Measurements from ENCODE around the gene ANKRD65.

The ANKRD65 gene

DNA sequence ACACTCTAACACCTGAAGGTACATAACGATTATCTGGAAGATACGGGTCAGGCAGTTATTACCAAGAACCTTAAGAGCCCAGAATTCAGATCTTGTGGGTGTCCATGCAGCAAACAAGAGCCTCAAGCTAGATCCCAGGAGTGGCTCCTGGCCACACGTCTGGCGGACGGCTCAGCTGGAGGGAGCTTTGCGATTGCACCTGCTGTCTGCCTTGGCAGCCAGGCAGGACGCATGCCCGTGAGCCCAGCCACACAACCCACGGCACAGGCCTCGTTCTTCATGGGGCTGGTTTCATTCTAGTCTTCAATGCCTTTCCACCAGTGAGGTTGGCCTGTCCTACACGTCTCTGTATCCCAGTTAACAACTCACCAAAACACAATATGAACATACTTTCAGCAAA lies 27.6 kb downstream of the ANKRD65 start:
- TF ChIP-seq, protein P1, sequence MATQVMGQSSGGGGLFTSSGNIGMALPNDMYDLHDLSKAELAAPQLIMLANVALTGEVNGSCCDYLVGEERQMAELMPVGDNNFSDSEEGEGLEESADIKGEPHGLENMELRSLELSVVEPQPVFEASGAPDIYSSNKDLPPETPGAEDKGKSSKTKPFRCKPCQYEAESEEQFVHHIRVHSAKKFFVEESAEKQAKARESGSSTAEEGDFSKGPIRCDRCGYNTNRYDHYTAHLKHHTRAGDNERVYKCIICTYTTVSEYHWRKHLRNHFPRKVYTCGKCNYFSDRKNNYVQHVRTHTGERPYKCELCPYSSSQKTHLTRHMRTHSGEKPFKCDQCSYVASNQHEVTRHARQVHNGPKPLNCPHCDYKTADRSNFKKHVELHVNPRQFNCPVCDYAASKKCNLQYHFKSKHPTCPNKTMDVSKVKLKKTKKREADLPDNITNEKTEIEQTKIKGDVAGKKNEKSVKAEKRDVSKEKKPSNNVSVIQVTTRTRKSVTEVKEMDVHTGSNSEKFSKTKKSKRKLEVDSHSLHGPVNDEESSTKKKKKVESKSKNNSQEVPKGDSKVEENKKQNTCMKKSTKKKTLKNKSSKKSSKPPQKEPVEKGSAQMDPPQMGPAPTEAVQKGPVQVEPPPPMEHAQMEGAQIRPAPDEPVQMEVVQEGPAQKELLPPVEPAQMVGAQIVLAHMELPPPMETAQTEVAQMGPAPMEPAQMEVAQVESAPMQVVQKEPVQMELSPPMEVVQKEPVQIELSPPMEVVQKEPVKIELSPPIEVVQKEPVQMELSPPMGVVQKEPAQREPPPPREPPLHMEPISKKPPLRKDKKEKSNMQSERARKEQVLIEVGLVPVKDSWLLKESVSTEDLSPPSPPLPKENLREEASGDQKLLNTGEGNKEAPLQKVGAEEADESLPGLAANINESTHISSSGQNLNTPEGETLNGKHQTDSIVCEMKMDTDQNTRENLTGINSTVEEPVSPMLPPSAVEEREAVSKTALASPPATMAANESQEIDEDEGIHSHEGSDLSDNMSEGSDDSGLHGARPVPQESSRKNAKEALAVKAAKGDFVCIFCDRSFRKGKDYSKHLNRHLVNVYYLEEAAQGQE (IDR thresholded peaks at IDR 0.05; ENCODE audit: insufficient read depth in 1 of 2, low read depth in 2 of 2, low read length in 2 of 2): no peak
- no peak for TF ChIP-seq POLR2AphosphoS5 (IDR thresholded peaks at IDR 0.05; ENCODE audit: low read depth, low read length)

DNA sequence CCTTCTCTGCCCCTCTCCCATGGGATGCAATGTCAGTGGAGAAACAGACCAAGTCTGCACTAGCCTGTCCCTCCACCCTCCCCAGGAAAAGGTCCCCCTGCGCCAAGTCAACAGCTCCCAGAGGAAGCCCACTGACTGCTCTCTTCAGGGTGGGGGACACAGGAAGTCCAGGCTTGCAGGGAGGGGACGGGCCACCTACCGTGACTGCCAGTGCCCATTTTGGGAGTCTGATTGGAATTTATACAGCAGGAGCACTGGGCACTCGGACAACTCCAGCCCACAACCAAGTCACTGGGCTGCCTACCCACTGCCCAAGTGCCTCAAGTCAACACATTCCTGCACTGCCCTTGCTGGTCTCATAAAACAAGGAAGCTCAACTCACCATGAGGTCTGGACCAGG lies 28.1 kb downstream of the ANKRD65 start:
- no peak for TF ChIP-seq FOXP2 (optimal IDR thresholded peaks at IDR 0.05; ENCODE audit: borderline replicate concordance, extremely low read depth, extremely low read length, insufficient read depth)

DNA sequence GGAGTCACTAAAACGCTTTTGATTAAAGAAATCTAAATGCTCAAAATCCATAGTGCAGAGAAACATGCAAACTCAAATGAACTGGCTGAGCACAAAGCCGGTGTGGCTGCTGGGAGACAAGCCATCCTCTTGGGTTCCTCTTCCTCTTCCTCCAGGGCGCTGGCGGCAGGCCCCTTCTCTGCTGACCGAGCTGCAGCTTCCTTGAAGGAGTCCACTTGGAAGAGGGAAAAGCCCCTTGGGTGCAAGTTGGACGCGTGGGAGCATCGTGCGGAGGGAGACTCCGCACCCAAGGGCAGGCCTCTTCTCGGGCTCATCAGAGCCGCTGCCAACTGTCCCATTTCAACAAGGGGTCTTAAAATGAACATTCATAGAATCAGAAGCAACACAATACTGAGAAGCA lies 29.9 kb downstream of the ANKRD65 start:
- TF ChIP-seq POLR2AphosphoS5 (IDR thresholded peaks at IDR 0.05; ENCODE audit: low read depth, low read length) (no peak), FOXP2 (optimal IDR thresholded peaks at IDR 0.05; ENCODE audit: borderline replicate concordance, extremely low read depth, extremely low read length, insufficient read depth) (no peak), TAF1 (IDR thresholded peaks at IDR 0.05; ENCODE audit: borderline replicate concordance, insufficient read depth, low read length) (no peak), SIN3A (IDR thresholded peaks at IDR 0.05; ENCODE audit: borderline replicate concordance, insufficient read depth, low read length) (no peak)
- TF ChIP-seq, protein P1 (IDR thresholded peaks at IDR 0.05; ENCODE audit: insufficient read depth in 1 of 2, low read depth in 2 of 2, low read length in 2 of 2): no peak

DNA sequence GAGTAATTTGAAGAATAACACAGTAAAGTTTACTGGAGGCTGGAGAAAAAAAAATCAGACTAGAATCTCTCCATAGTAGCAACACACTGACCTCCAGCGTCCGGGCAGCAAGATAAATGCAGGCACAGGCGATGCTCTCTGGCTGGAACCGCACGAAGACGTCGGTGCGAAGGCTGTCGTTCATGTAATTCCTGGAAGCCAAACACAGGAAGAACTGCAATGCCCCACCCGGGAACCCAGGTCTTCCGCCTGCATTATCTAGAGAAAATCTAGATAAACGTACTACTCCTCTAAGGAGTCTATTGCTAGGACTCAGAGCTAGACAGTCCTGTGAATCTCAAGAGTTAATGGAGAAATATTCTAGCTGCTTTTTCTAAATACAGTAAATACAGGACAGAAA lies 30.4 kb downstream of the ANKRD65 start:
- TF ChIP-seq FOXP2 (optimal IDR thresholded peaks at IDR 0.05; ENCODE audit: borderline replicate concordance, extremely low read depth, extremely low read length, insufficient read depth) (no peak), SIN3A (IDR thresholded peaks at IDR 0.05; ENCODE audit: borderline replicate concordance, insufficient read depth, low read length) (no peak), TAF1 (IDR thresholded peaks at IDR 0.05; ENCODE audit: borderline replicate concordance, insufficient read depth, low read length) (no peak), POLR2AphosphoS5 (IDR thresholded peaks at IDR 0.05; ENCODE audit: low read depth, low read length) (no peak)
- TF ChIP-seq, protein P1 (IDR thresholded peaks at IDR 0.05; ENCODE audit: insufficient read depth in 1 of 2, low read depth in 2 of 2, low read length in 2 of 2): no peak

DNA sequence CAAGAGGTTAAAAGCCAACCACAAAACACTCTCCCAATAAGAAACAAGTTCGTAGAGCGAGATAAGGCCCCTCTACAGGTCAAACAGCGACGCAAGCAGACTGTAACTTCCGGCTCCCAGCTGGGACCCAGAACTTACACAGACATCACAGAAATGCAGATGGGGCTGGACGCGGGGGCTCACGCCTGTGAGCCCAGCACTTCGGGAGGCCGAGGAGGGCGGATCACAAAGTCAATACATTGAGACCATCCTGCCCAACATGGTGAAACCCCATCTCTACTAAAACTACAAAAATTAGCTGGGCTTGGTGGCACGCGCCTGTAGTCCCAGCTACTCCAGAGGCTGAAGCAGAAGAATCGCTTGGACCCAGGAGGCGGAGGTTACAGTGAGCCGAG lies 33.0 kb downstream of the ANKRD65 start:
- no peak for TF ChIP-seq FOXP2 (optimal IDR thresholded peaks at IDR 0.05; ENCODE audit: borderline replicate concordance, extremely low read depth, extremely low read length, insufficient read depth)
- no peak for TF ChIP-seq TAF1 (IDR thresholded peaks at IDR 0.05; ENCODE audit: borderline replicate concordance, insufficient read depth, low read length)
- no peak for TF ChIP-seq SIN3A (IDR thresholded peaks at IDR 0.05; ENCODE audit: borderline replicate concordance, insufficient read depth, low read length)
- TF ChIP-seq, protein P1 (IDR thresholded peaks at IDR 0.05; ENCODE audit: insufficient read depth in 1 of 2, low read depth in 2 of 2, low read length in 2 of 2): no peak
- no peak for TF ChIP-seq POLR2AphosphoS5 (IDR thresholded peaks at IDR 0.05; ENCODE audit: low read depth, low read length)

Data from PFSK-1 (cell line).